ENCODE measurements around the gene HOXD4.

GRCh38 chr2:176174382-176174823 lies 23.1 kb downstream of the HOXD4 start:
- TF ChIP-seq CTCF (IDR thresholded peaks at IDR 0.05) (no peak), POLR2A (IDR thresholded peaks at IDR 0.05) (no peak)

All from heart left ventricle (tissue), 13 donors.